GM23338 (cell line): ENCODE measurements around the gene KCNH4. TPM values are rescaled to one million over a fixed set of nuclear protein-coding genes. Genes with fewer than 3 reads are reported as not detected.

Source experiments
- ATAC-seq: fragments of 200-7000 bp; cut with Tn5 transposase; 3 replicates; pipeline ENCODE4 v1.9.1; 2020
- DNase-seq: peaks from one replicate; pipeline ENCODE4 v3.0.0-alpha.2; 2015; ENCODE audit warnings: low spot score
- H2AFZ ChIP-seq: fragments of 200-600 bp; sonication (generic); 2 replicates; pipeline ENCODE4 v1.8.0; 2016; ENCODE audit warnings: antibody characterized with exemption, mild to moderate bottlenecking, moderate library complexity
- H3F3A ChIP-seq: fragments of 200-600 bp; sonication (generic); replicated peaks from 2 replicates; pipeline ENCODE4 v1.8.0; 2017; ENCODE audit warnings: antibody characterized with exemption, mixed run types, low read depth
- H3K27ac ChIP-seq: fragments of 200-600 bp; sonication (generic); 2 replicates; pipeline ENCODE4 v1.6.1; 2016; ENCODE audit warnings: low read depth
- H3K27me3 ChIP-seq: fragments of 200-600 bp; sonication (generic); 2 replicates; pipeline ENCODE4 v1.8.0; 2016; ENCODE audit warnings: mild to moderate bottlenecking, mixed run types, moderate library complexity; ENCODE audit not compliant: insufficient read depth
- H3K36me3 ChIP-seq: fragments of 200-600 bp; sonication (generic); 2 replicates; pipeline ENCODE4 v1.8.0; 2016; ENCODE audit warnings: mild to moderate bottlenecking; ENCODE audit not compliant: insufficient read depth
- H3K4me1 ChIP-seq: fragments of 200-600 bp; sonication (generic); 2 replicates; pipeline ENCODE4 v1.8.0; 2016; ENCODE audit warnings: mild to moderate bottlenecking, moderate library complexity; ENCODE audit not compliant: insufficient read depth
- H3K4me2 ChIP-seq: fragments of 200-600 bp; sonication (generic); 2 replicates; pipeline ENCODE4 v1.7.1; 2017; ENCODE audit warnings: mixed run types
- H3K4me3 ChIP-seq: fragments of 200-600 bp; sonication (generic); 2 replicates; pipeline ENCODE4 v1.6.1; 2016; ENCODE audit warnings: mixed run types
- H3K79me2 ChIP-seq: fragments of 200-600 bp; sonication (generic); replicated peaks from 2 replicates; pipeline ENCODE4 v1.8.0; 2017; ENCODE audit warnings: mild to moderate bottlenecking; ENCODE audit not compliant: insufficient read depth
- H3K9me2 ChIP-seq: fragments of 200-600 bp; sonication (generic); 2 replicates; pipeline ENCODE4 v1.8.0; 2017; ENCODE audit not compliant: insufficient read depth
- H4K20me1 ChIP-seq: fragments of 200-600 bp; sonication (generic); replicated peaks from 2 replicates; pipeline ENCODE4 v1.8.0; 2017; ENCODE audit warnings: mild to moderate bottlenecking; ENCODE audit not compliant: insufficient read depth
- H3K27ac Mint-ChIP-seq: 2 replicates; pipeline ENCODE4 v1.8.0; 2020; ENCODE audit warnings: inconsistent platforms, mild to moderate bottlenecking, moderate library complexity, mixed read lengths
- H3K27me3 Mint-ChIP-seq: 3 replicates; pipeline ENCODE4 v1.8.0; 2022; ENCODE audit warnings: low read depth, mild to moderate bottlenecking, moderate library complexity, mixed read lengths, inconsistent platforms; ENCODE audit not compliant: insufficient read depth, poor library complexity
- H3K36me3 Mint-ChIP-seq: 3 replicates; pipeline ENCODE4 v1.8.0; 2021; ENCODE audit warnings: low read depth, mild to moderate bottlenecking, inconsistent platforms, moderate library complexity, mixed read lengths
- H3K4me1 Mint-ChIP-seq: 3 replicates; pipeline ENCODE4 v1.8.0; 2020; ENCODE audit warnings: mild to moderate bottlenecking, inconsistent platforms, mixed read lengths
- H3K4me3 Mint-ChIP-seq: 3 replicates; pipeline ENCODE4 v1.8.0; 2021; ENCODE audit warnings: moderate library complexity, mild to moderate bottlenecking, inconsistent platforms, mixed read lengths
- H3K9me3 Mint-ChIP-seq: 3 replicates; pipeline ENCODE4 v1.8.0; 2020; ENCODE audit warnings: moderate library complexity, mild to moderate bottlenecking, inconsistent platforms, mixed read lengths
- CREB1 ChIP-seq: fragments of 250-450 bp; sonication (Bioruptor Pico); IDR thresholded peaks from 2 replicates; pipeline ENCODE4 v1.5.0; 2020; ENCODE audit warnings: low read depth, mild to moderate bottlenecking, moderate library complexity
- EZH2 ChIP-seq: fragments of 200-600 bp; sonication (generic); IDR thresholded peaks from one replicate; pipeline ENCODE4 v1.8.0; 2017; ENCODE audit warnings: antibody characterized with exemption, mild to moderate bottlenecking, low read depth; ENCODE audit not compliant: unreplicated experiment
- EZH2phosphoT487 ChIP-seq: fragments of 200-600 bp; sonication (generic); IDR thresholded peaks from one replicate; pipeline ENCODE4 v1.8.1; 2018; ENCODE audit warnings: antibody characterized with exemption; ENCODE audit not compliant: unreplicated experiment
- JUNB ChIP-seq: IDR thresholded peaks from one replicate; pipeline ENCODE4 v1.6.1; 2016; ENCODE audit warnings: antibody characterized with exemption; ENCODE audit not compliant: unreplicated experiment
- POLR2AphosphoS5 ChIP-seq: IDR thresholded peaks from 2 replicates; pipeline ENCODE4 v1.6.1; 2016; ENCODE audit warnings: antibody characterized with exemption, low read depth
- REST ChIP-seq: IDR thresholded peaks from one replicate; pipeline ENCODE4 v1.6.1; 2018; ENCODE audit warnings: antibody characterized with exemption; ENCODE audit not compliant: unreplicated experiment
- ZNF114 ChIP-seq: fragments of 250-450 bp; sonication (Bioruptor Pico); IDR thresholded peaks from 2 replicates; pipeline ENCODE4 v1.5.0; 2020; ENCODE audit warnings: mild to moderate bottlenecking, moderate library complexity
- ZNF331 ChIP-seq: fragments of 250-450 bp; sonication (Bioruptor Pico); IDR thresholded peaks from 2 replicates; pipeline ENCODE4 v1.5.0; 2020; ENCODE audit warnings: low read depth, mild to moderate bottlenecking, moderate library complexity
- ZNF462 ChIP-seq: fragments of 250-450 bp; sonication (Bioruptor Pico); IDR thresholded peaks from 2 replicates; pipeline ENCODE4 v1.5.0; 2020; ENCODE audit warnings: mild to moderate bottlenecking, moderate library complexity
- polyA plus RNA-seq: library from polyadenylated mRNA; unstranded; fragments of >200 nt; fragmentation: Nextera tagmentation; extraction: Ambion mirVana; gene quantifications from 2 replicates; pipeline ENCODE4 v1.2.1, GENCODE V29; 2016
- total RNA-seq: library from RNA; depleted of rRNA; stranded (reverse); fragments of >200 nt; shearing (Covaris generic); gene quantifications from 2 replicates; pipeline ENCODE4 v1.2.3, GENCODE V29; 2014
- TF ChIP-seq, protein P1 (sequence below): IDR thresholded peaks from 2 replicates; pipeline ENCODE4 v1.6.1; 2016; ENCODE audit warnings: antibody characterized with exemption

The KCNH4 gene
- total and polyA plus RNA-seq, 2 experiments from 2014 or later: 0.08 to 0.49 TPM

GRCh38 chr17:42136654-42137051, 44.3 kb downstream of the KCNH4 start (continued):
- no peak for TF ChIP-seq ZNF462 (CRISPR knock-in tag)
- no peak for TF ChIP-seq EZH2
- no peak for TF ChIP-seq EZH2phosphoT487
- no peak for TF ChIP-seq CREB1 (CRISPR knock-in tag)
- TF ChIP-seq ZNF114 (CRISPR knock-in tag): no peak

DNA sequence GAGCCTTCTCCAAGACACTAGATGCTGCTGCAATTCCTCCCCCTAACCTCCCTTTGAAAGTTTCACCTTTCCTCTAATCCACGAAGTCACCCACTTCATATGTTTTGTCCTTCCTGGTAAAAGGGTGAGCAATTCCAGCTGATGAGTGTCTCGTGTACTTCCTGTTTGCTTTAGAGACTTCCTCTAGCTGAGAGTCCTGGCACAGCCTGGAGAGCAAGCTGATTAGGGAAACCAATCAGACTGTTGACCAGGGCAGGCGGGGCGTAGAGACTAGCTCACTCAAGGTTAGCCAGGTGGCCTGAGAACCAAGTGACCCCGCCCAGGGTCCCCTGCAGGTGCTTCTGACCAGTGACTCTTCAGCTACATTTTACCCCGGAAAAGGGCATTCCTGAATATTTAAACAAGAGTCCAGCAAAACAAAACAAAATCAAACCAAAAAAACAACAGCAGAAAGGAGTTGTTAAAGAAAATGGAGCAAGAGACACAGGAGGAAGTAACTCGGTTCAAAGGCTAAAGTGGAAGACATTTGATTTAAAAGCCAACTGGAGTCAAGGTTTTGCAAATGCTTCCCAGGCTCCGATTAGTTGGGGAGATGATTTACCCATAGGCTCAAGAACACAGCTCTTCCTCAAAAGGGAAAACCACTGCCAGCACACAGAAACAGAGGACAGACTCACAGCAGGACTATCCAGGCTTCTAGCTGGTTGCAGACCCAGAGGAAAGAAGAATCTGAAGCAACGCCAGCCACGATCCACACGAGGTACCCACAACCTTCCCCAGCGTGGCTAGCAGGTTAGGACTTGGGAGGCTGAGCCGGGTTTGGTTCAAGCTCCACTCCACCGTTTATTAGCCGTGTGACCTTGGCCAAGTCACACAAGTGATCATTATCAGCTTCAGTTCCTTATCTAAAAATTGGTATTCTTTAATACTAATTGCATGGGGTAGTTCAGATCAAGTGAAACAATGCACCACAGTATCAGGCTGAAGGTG, 45.0 kb downstream of the KCNH4 start:
- Histone ChIP-seq H3F3A (0 out of 2 replicates have a peak, but pooled peaks cover 4% of the 10 kb centered on the region), H3K79me2 (peaks cover 83% of the 10 kb centered on the region), H3K27me3 (no peaks in the 10 kb centered on the region), H3K4me3 (no peak overlapping the region), H3K9me2 (no peaks in the 10 kb centered on the region), H2AFZ (no peak overlapping the region), H3K27ac (peak overlapping the region; percentile 84), H3K4me1 (peaks cover 10% of the 10 kb centered on the region), H3K36me3 (no peaks in the 10 kb centered on the region; the same call in 1 of the 2 replicates), H4K20me1 (peaks cover 16% of the 10 kb centered on the region), H3K4me2 (no peak overlapping the region)
- DNase-seq (peak; percentile 43), ATAC-seq (peak; percentile 40)
- Mint-ChIP-seq H3K9me3 (no peaks in the 10 kb centered on the region), H3K36me3 (peaks cover 1% of the 10 kb centered on the region), H3K4me1 (peaks cover 27% of the 10 kb centered on the region), H3K27ac (peak overlapping the region; percentile 87), H3K4me3 (no peak overlapping the region), H3K27me3 (peaks cover 6% of the 10 kb centered on the region)
- TF ChIP-seq EZH2phosphoT487: no peak
- no peak for TF ChIP-seq ZNF114 (CRISPR knock-in tag)
- no peak for TF ChIP-seq POLR2AphosphoS5
- TF ChIP-seq CREB1 (CRISPR knock-in tag): no peak
- no peak for TF ChIP-seq REST
- TF ChIP-seq EZH2: no peak
- TF ChIP-seq JUNB: no peak
- no peak for TF ChIP-seq ZNF331 (CRISPR knock-in tag)
- TF ChIP-seq, protein P1, sequence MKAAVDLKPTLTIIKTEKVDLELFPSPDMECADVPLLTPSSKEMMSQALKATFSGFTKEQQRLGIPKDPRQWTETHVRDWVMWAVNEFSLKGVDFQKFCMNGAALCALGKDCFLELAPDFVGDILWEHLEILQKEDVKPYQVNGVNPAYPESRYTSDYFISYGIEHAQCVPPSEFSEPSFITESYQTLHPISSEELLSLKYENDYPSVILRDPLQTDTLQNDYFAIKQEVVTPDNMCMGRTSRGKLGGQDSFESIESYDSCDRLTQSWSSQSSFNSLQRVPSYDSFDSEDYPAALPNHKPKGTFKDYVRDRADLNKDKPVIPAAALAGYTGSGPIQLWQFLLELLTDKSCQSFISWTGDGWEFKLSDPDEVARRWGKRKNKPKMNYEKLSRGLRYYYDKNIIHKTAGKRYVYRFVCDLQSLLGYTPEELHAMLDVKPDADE: no peak
